Measurements from ENCODE around the gene SNX9.
"Not testable (repeated sequence)": the region's sequence is repeated elsewhere in the genome, so short reads cannot be mapped to it uniquely, and the experiment has no call there.

Gene SNX9

DNA sequence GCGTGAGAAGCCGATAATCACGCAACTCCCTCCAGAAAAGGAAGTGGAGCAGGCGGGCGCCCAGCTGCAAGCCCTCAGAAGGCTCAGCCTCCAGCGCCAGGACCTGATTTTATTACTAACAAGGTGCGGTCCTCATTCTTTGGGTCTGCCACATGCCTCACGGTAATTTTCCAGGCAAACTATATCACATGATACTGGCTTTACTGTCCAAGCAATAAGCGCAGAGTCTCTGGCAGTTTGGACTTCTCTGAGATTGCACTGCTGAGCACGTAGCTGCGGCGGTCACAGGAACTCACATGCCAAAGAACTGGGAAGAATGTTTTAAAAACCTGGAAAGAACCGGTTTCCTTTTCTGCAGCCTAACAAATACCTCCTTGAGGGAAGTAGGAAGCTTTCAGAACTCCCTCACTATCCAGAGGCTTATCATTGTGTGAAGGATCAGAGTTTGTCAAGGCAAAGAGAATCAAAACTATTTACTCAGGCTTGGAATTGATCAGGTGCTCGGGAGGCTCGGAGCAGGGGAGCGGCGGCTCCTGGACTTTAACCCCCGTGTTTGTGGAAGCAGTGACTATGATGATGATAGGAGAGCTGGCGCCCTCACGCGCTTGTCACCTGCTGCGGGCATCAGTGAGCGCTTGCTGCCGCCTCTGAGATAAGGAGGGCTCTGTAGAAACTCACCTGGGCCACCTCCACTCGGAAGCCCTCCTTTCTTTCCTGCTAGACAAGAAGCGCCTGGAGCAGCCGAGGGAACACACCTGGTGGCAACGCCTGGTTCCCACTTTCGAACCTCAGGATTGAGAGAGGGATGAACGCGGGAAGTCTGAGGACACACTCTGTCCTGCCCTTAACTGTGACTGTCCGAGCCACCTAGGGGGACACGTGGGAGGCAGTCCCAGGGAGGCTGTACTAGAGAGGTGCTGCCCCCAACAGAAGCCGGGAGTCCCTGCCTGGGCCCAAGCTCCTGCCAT lies 131.4 kb downstream of the SNX9 start:
- no peak for DNase-seq (ENCODE audit: low read depth)

- DNase-seq (ENCODE audit: low read depth), result no peak
These were observed 132.6 kb downstream of the SNX9 start for GRCh38 chr6:157955675-157956074.

GRCh38 chr6:157956171-157956730 lies 133.2 kb downstream of the SNX9 start:
- no peak for DNase-seq (ENCODE audit: low read depth)

- no peak for DNase-seq (ENCODE audit: low read depth)
These were observed 136.6 kb downstream of the SNX9 start for GRCh38 chr6:157959451-157960227.

GRCh38 chr6:157961153-157961831 lies 138.2 kb downstream of the SNX9 start:
- DNase-seq (ENCODE audit: low read depth), result no peak

DNA sequence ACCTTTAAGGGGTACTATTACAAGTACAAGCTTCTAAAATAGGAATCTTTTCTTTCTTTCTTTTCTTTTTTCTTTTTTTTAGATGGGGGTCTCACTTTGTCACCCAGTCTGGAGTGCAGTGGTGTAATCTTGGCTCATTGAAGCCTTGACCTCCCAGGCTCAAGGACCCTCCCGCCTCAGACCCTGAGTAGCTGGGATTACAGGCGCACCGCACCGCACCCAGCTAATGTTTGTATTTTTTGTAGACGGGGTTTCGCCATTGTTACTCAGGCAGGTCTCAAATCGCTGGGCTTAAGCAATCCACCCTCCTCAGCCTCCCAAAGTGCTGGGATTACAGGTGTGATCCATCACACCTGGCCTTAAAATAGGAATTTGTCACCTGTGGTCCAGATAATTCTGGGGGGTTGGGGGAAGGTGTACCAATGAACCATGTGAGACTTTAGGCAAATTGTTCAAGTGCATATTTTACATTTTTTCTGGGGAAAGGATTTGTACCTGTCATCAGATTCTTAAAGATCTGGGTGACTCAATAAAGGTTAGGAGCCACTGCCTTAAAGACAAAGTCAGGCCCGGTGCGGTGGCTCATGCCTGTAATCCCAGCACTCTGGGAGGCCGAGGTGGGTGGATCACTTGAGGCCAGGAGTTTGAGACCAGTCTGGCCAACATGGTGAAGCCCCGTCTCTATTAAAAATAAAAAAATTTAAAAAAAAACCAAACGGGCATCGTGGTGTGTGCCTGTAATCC lies 139.0 kb downstream of the SNX9 start:
- DNase-seq (ENCODE audit: low read depth), result no peak

DNA sequence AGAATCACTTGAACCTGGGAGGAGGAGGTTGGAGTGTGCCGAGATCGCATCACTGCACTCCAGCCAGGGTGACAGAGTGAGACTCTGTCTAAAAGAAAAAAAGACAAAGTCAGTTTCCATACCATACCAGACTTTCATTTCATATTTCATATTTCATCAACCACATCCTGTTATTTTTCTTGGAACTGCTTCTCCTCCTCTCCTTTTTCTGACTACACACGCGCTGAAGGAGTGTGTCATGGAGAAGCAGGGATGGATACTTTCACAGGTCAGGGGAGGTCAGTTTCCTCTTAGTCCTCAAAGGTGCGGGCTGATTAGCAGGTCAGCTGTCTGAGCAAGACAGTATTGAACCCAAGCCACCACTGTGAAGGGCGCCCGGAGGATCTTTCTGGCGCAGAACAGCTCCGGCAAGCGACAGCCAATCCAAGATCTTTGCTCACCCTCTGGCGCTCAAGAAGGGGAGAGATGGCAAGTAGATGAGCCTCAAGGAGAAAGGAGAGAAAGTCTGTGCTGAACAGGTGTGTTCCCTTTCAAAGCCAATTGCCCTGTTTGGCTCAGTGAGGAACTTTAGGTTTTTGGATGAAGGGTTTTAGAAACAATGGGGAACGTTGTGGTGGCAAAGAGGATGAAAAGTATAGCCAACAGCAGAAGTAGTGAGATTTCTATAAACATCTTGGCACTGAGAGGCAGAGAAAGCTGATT lies 139.7 kb downstream of the SNX9 start:
- DNase-seq (ENCODE audit: low read depth), result no peak

DNA sequence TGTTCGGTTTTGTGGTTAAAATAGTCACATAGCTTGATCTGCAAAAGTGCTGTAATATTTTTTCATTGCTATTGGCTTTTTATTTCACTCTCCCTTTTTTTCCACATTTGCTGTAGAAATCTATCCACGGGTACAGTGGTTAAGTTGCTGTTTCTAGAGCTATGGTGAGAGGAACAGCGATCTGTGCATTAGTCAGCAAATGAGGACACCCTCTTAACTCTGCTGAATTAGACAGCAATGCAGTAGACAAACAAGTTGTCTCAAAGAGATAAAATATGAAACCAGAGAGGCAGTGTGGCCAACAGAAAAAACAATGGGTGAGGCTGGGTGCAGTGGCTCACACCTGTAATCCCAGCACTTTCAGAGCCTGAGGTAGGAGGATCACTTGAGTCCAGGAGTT lies 141.1 kb downstream of the SNX9 start:
- DNase-seq (ENCODE audit: low read depth), result no peak

DNA sequence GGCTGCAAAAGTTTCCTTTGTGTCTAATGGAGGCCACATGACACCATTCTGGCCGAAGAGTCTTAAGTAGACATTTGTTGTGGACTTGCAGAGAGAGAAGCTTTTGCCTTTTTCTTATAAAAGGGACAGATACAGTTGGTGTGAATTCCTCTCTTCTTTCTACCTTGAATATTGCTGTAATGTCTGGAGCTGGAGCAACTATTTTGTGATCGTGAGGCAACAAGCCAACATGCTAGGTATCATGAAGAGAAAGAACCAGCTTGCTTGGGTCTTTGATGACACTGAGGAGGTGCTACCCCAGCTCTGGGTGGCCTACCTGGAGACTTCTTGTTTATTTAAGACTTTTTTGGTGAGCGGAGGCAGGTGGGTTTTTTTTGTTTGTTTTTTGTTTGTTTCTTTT lies 142.3 kb downstream of the SNX9 start:
- no peak for DNase-seq (ENCODE audit: low read depth)

- DNase-seq (ENCODE audit: low read depth), result no peak
These were observed 143.5 kb downstream of the SNX9 start for GRCh38 chr6:157966589-157966977.

GRCh38 chr6:157967020-157967419 lies 144.0 kb downstream of the SNX9 start:
- DNase-seq (ENCODE audit: low read depth), result no peak

GRCh38 chr6:157967486-157967885 lies 144.4 kb downstream of the SNX9 start:
- no peak for DNase-seq (ENCODE audit: low read depth)

- not testable (repeated sequence) for DNase-seq (ENCODE audit: low read depth)
These were observed 149.1 kb downstream of the SNX9 start for GRCh38 chr6:157972177-157972576.

- DNase-seq (ENCODE audit: low read depth), result no peak
These were observed 151.4 kb downstream of the SNX9 start for GRCh38 chr6:157974341-157974894.

- DNase-seq (ENCODE audit: low read depth), result no peak
These were observed 151.9 kb downstream of the SNX9 start for GRCh38 chr6:157974967-157975366.

DNA sequence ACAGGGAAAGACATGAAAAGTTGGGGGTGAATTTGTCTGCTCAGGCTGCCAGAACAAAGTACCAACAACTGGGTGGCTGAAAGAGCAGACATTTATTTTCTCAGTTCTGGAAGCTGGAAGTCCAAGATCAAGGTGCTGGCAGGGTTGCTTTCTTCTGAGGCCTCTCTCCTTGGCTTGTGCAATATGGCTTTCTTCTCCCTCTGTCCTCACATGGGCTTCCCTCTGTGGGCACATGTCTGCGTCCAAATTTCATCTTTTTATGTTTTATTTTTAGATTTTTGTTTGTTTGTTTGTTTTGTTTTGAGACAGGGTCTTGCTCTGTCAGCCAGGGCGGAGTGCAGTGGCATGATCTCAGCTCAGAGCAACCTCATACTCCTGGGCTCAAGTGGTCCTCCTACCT lies 152.4 kb downstream of the SNX9 start:
- DNase-seq (ENCODE audit: low read depth), result no peak

- DNase-seq (ENCODE audit: low read depth), result no peak
These were observed 153.5 kb downstream of the SNX9 start for GRCh38 chr6:157976345-157977175.

DNA sequence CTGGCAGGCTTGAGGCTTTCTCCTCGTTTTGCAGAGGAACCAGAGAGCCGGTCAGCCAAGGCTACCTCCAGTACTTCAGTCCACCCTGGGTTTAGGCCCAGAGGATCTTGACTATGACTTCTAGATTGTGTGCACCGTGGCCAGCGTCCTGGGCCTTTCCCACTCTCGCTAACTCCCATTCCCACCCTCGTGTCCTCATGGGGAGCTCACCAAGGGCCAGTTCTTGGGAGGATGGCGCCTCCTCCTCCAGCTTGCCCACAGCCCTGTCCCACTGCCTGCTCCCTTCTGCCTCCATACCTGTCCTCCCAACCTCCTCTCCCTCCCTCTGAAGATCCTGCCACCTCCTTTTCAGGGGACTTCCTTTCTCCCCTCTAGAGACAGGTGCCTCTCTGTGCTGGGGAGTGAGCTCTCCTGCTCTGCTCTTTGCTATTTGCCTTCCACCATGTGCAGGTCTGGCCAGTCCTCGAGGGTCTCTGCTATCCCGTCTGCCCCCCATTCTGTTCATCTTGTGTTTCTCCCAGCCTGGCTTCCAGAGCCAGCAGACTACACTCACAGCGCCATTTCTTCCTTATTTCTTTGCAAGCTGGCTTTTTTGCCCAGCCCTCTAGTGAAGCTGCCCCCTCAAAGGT lies 154.2 kb downstream of the SNX9 start:
- no peak for DNase-seq (ENCODE audit: low read depth)

Data from T follicular helper cell (primary cell).